ENCODE results near the gene PARK7.
"Not testable (repeated sequence)": the region's sequence is repeated elsewhere in the genome, so short reads cannot be mapped to it uniquely, and the experiment has no call there.

DNA sequence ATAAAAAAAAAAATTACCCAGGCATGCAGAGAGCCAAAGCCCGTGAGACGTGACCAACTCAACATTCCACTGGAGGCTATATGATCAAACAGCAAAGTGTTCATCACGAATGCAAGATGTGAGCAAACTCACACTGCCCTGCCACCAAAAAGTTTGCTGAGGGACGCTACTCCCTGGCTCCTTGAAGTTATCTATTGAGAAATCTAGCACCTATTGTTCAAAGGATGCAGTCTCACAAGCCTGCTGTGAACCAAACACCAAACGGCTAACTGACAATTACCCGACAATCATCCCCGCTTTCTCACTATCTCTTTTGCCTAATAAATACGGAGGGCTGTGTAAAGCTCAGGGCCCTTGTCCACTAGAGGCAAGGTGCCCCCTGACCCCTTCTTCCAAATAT, 34.5 kb upstream of the PARK7 start:
- TF ChIP-seq, protein P1, sequence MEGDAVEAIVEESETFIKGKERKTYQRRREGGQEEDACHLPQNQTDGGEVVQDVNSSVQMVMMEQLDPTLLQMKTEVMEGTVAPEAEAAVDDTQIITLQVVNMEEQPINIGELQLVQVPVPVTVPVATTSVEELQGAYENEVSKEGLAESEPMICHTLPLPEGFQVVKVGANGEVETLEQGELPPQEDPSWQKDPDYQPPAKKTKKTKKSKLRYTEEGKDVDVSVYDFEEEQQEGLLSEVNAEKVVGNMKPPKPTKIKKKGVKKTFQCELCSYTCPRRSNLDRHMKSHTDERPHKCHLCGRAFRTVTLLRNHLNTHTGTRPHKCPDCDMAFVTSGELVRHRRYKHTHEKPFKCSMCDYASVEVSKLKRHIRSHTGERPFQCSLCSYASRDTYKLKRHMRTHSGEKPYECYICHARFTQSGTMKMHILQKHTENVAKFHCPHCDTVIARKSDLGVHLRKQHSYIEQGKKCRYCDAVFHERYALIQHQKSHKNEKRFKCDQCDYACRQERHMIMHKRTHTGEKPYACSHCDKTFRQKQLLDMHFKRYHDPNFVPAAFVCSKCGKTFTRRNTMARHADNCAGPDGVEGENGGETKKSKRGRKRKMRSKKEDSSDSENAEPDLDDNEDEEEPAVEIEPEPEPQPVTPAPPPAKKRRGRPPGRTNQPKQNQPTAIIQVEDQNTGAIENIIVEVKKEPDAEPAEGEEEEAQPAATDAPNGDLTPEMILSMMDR (IDR thresholded peaks at IDR 0.05), result not testable (repeated sequence)
- not testable (repeated sequence) for TF ChIP-seq POLR2A (IDR thresholded peaks at IDR 0.05)

All from Peyer's patch (tissue), 4 donors.